ENCODE measurements around the gene ZSCAN20.

ZSCAN20 gene

GRCh38 chr1:33441088-33441745, 31.2 kb upstream of the ZSCAN20 start:
- no peak overlapping the region for H3K18ac ChIP-seq (ENCODE audit: low read length)
- H3K4me3 ChIP-seq (ENCODE audit: low read length in 2 of 2): no peak overlapping the region
- H3K36me3 ChIP-seq (replicated peaks in 1 of 2; ENCODE audit: control insufficient read depth in 2 of 2, insufficient read depth in 2 of 2, low read length in 2 of 2): no peaks in the 10 kb centered on the region
- 100% methylated on average over 2 of the region's 6 CpGs for WGBS, 2 donors (ENCODE audit: extremely low coverage in 2 of 2, insufficient read length in 2 of 2, insufficient replicate concordance in 1 of 2)
- no peak overlapping the region for H3K27ac ChIP-seq (replicated peaks; ENCODE audit: low read length)
- H3K79me1 ChIP-seq (ENCODE audit: low read depth, low read length): no peaks in the 10 kb centered on the region
- DNase-seq (ENCODE audit: low spot score): no peak
- H3K9ac ChIP-seq (ENCODE audit: low read depth, low read length, poor library complexity): no peak overlapping the region
- H2BK5ac ChIP-seq (ENCODE audit: low read length): no peak overlapping the region
- no peaks in the 10 kb centered on the region for H3K27me3 ChIP-seq (ENCODE audit: control insufficient read depth in 3 of 3, insufficient read depth in 3 of 3, low read depth in 1 of 3, low read length in 3 of 3)
- peaks cover 0 to 7% of the 10 kb centered on the region in 2 donors for H3K9me3 ChIP-seq (replicated peaks in 1 of 2; ENCODE audit: control insufficient read depth in 2 of 2, insufficient read depth in 1 of 2, low read depth in 1 of 2, low read length in 2 of 2)
- no peak overlapping the region for H3K14ac ChIP-seq (ENCODE audit: low read length)
- no peak overlapping the region for H2BK120ac ChIP-seq (ENCODE audit: low read depth, low read length)
- H2BK12ac ChIP-seq (ENCODE audit: low read length): no peak overlapping the region
- no peak overlapping the region for H3K4ac ChIP-seq (ENCODE audit: low read length)
- H4K91ac ChIP-seq (ENCODE audit: low read depth, low read length, poor library complexity): no peak overlapping the region
- H2AFZ ChIP-seq (ENCODE audit: low read length): no peak overlapping the region
- no peak overlapping the region for H3K4me2 ChIP-seq (ENCODE audit: insufficient read depth, low read length, poor library complexity, severe bottlenecking)
- peak overlapping the region; percentile 19 for H4K8ac ChIP-seq (ENCODE audit: low read depth, low read length)
- H2AK5ac ChIP-seq (ENCODE audit: low read depth, low read length): no peak overlapping the region
- peaks cover 0 to 17% of the 10 kb centered on the region in 2 donors for H3K4me1 ChIP-seq (ENCODE audit: control insufficient read depth in 2 of 2, insufficient read depth in 1 of 2, low read depth in 1 of 2, low read length in 2 of 2)
- H3K23ac ChIP-seq (ENCODE audit: low read depth, low read length, poor library complexity): no peak overlapping the region
- no peak overlapping the region for H2BK15ac ChIP-seq (ENCODE audit: low read length)

DNA sequence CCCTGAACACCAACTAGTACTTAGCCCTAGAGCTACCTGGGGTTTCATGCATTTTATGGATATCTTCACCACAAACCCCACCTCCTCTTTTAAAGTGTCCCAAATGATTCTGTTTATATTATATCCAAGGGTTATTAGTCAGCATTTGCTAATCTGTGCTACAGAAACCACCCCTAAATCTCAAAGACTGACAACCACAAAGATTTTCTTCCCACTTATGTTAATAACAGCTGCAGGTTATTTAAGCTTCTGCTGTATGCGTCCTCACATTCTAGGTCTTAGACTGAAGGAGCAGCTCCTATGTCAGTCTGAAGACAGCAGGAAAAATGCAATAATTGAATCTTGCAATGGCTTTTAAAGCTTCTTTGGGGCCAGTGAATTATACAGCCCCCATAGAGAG, 30.3 kb upstream of the ZSCAN20 start:
- Histone ChIP-seq H4K91ac (ENCODE audit: low read depth, low read length, poor library complexity) (no peak overlapping the region), H3K4ac (ENCODE audit: low read length) (no peak overlapping the region), H2BK120ac (ENCODE audit: low read depth, low read length) (no peak overlapping the region), H3K14ac (ENCODE audit: low read length) (no peak overlapping the region), H3K4me3 (ENCODE audit: low read length in 2 of 2) (no peak overlapping the region), H2AFZ (ENCODE audit: low read length) (no peak overlapping the region), H2BK5ac (ENCODE audit: low read length) (no peak overlapping the region), H3K18ac (ENCODE audit: low read length) (no peak overlapping the region), H3K27me3 (ENCODE audit: control insufficient read depth in 3 of 3, insufficient read depth in 3 of 3, low read depth in 1 of 3, low read length in 3 of 3) (no peaks in the 10 kb centered on the region), H3K4me2 (ENCODE audit: insufficient read depth, low read length, poor library complexity, severe bottlenecking) (no peak overlapping the region), H3K79me1 (ENCODE audit: low read depth, low read length) (no peaks in the 10 kb centered on the region), H3K4me1 (ENCODE audit: control insufficient read depth in 2 of 2, insufficient read depth in 1 of 2, low read depth in 1 of 2, low read length in 2 of 2) (peaks cover 0 to 8% of the 10 kb centered on the region in 2 donors), H3K9me3 (replicated peaks in 1 of 2; ENCODE audit: control insufficient read depth in 2 of 2, insufficient read depth in 1 of 2, low read depth in 1 of 2, low read length in 2 of 2) (peaks cover 0 to 7% of the 10 kb centered on the region in 2 donors), H3K27ac (replicated peaks; ENCODE audit: low read length) (no peak overlapping the region), H3K23ac (ENCODE audit: low read depth, low read length, poor library complexity) (no peak overlapping the region), H2BK12ac (ENCODE audit: low read length) (no peak overlapping the region), H2BK15ac (ENCODE audit: low read length) (no peak overlapping the region), H3K9ac (ENCODE audit: low read depth, low read length, poor library complexity) (no peak overlapping the region), H2AK5ac (ENCODE audit: low read depth, low read length) (no peak overlapping the region), H3K36me3 (replicated peaks in 1 of 2; ENCODE audit: control insufficient read depth in 2 of 2, insufficient read depth in 2 of 2, low read length in 2 of 2) (no peaks in the 10 kb centered on the region), H4K8ac (ENCODE audit: low read depth, low read length) (no peak overlapping the region)
- WGBS, 2 donors (ENCODE audit: extremely low coverage in 2 of 2, insufficient read length in 2 of 2, insufficient replicate concordance in 1 of 2): no CpG with 5 or more reads among the region's 1 CpG
- DNase-seq (ENCODE audit: low spot score): no peak

DNA sequence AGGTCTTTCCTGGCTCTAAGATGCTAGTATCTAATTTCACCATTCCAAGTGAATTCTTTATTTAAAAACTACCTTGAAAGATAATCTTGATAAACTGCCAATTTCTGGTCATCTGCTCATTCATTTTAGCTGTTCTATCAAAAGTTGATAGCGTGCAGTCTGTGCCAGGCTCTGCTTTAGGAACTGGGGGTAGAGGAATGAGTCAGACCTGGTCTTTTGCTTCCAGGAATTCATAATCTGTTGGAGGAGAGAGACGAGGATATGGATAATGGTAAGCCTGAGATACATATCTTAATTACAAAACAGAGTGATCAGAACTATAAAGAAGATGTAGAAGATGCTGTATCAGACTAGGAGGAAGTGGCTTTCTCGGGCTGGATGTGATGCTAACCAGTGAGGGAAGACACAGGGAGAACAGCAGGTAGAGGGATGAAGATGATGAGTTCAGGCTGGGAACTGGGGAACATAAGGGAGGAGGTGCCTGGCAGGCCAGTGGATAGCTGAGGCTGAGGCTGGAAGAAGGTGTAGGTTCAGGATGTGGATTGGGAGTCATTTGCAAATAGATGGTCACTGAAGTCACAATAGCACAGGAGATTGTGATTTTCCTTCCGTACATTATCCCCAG, 29.3 kb upstream of the ZSCAN20 start:
- H2BK12ac ChIP-seq (ENCODE audit: low read length): no peak overlapping the region
- H3K4me2 ChIP-seq (ENCODE audit: insufficient read depth, low read length, poor library complexity, severe bottlenecking): no peak overlapping the region
- H2AK5ac ChIP-seq (ENCODE audit: low read depth, low read length): no peak overlapping the region
- no peak overlapping the region for H3K23ac ChIP-seq (ENCODE audit: low read depth, low read length, poor library complexity)
- no peak for DNase-seq (ENCODE audit: low spot score)
- no peaks in the 10 kb centered on the region for H3K79me1 ChIP-seq (ENCODE audit: low read depth, low read length)
- H2BK120ac ChIP-seq (ENCODE audit: low read depth, low read length): no peak overlapping the region
- peaks cover 0 to 7% of the 10 kb centered on the region in 2 donors for H3K9me3 ChIP-seq (replicated peaks in 1 of 2; ENCODE audit: control insufficient read depth in 2 of 2, insufficient read depth in 1 of 2, low read depth in 1 of 2, low read length in 2 of 2)
- no peak overlapping the region for H4K91ac ChIP-seq (ENCODE audit: low read depth, low read length, poor library complexity)
- no peak overlapping the region for H3K18ac ChIP-seq (ENCODE audit: low read length)
- no peaks in the 10 kb centered on the region for H3K36me3 ChIP-seq (replicated peaks in 1 of 2; ENCODE audit: control insufficient read depth in 2 of 2, insufficient read depth in 2 of 2, low read length in 2 of 2)
- no peak overlapping the region for H4K8ac ChIP-seq (ENCODE audit: low read depth, low read length)
- H3K4me3 ChIP-seq (ENCODE audit: low read length in 2 of 2): no peak overlapping the region
- no peak overlapping the region for H2BK5ac ChIP-seq (ENCODE audit: low read length)
- peak overlapping the region; percentile 82 for H2AFZ ChIP-seq (ENCODE audit: low read length)
- no peak overlapping the region for H3K27ac ChIP-seq (replicated peaks; ENCODE audit: low read length)
- H3K14ac ChIP-seq (ENCODE audit: low read length): no peak overlapping the region
- H3K27me3 ChIP-seq (ENCODE audit: control insufficient read depth in 3 of 3, insufficient read depth in 3 of 3, low read depth in 1 of 3, low read length in 3 of 3): no peaks in the 10 kb centered on the region
- no peak overlapping the region for H3K4ac ChIP-seq (ENCODE audit: low read length)
- no CpG with 5 or more reads among the region's 4 CpGs for WGBS, 2 donors (ENCODE audit: extremely low coverage in 2 of 2, insufficient read length in 2 of 2, insufficient replicate concordance in 1 of 2)
- peaks cover 0 to 8% of the 10 kb centered on the region in 2 donors for H3K4me1 ChIP-seq (ENCODE audit: control insufficient read depth in 2 of 2, insufficient read depth in 1 of 2, low read depth in 1 of 2, low read length in 2 of 2)
- H2BK15ac ChIP-seq (ENCODE audit: low read length): no peak overlapping the region
- no peak overlapping the region for H3K9ac ChIP-seq (ENCODE audit: low read depth, low read length, poor library complexity)

DNA sequence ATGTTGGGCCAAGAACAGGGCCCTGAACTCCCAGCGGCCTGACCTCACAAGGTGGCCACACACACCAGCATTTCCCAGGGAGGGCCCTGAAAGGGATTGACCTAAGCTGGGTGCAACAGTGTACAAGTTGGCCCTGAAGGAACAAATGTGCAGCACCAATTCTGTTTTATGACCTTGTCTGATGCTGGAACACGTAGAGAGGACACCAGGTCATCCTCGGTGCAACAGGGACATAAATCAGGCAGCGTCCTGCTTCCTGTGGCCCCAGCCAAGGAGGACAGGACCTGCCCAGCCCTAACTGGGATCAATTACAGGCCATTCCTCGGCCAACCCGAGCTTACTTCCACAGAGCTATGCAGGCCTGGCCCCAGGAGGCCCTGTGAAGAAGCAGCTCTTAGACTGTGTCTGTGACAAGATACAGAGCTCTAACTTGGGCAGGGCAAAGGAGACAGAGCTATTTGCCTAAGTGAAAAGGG, 28.7 kb upstream of the ZSCAN20 start:
- peak overlapping the region; percentile 44 for H4K8ac ChIP-seq (ENCODE audit: low read depth, low read length)
- H2BK120ac ChIP-seq (ENCODE audit: low read depth, low read length): no peak overlapping the region
- no peak overlapping the region for H3K4me2 ChIP-seq (ENCODE audit: insufficient read depth, low read length, poor library complexity, severe bottlenecking)
- WGBS, 2 donors (ENCODE audit: extremely low coverage in 2 of 2, insufficient read length in 2 of 2, insufficient replicate concordance in 1 of 2): no CpG with 5 or more reads among the region's 6 CpGs
- H3K18ac ChIP-seq (ENCODE audit: low read length): peak overlapping the region; percentile 61
- peak overlapping the region; percentile 82 for H2AFZ ChIP-seq (ENCODE audit: low read length)
- H3K79me1 ChIP-seq (ENCODE audit: low read depth, low read length): no peaks in the 10 kb centered on the region
- H2BK5ac ChIP-seq (ENCODE audit: low read length): no peak overlapping the region
- H3K36me3 ChIP-seq (replicated peaks in 1 of 2; ENCODE audit: control insufficient read depth in 2 of 2, insufficient read depth in 2 of 2, low read length in 2 of 2): no peaks in the 10 kb centered on the region
- H3K23ac ChIP-seq (ENCODE audit: low read depth, low read length, poor library complexity): no peak overlapping the region
- DNase-seq (ENCODE audit: low spot score): no peak
- H3K14ac ChIP-seq (ENCODE audit: low read length): no peak overlapping the region
- H3K27ac ChIP-seq (replicated peaks; ENCODE audit: low read length): no peak overlapping the region
- H3K9ac ChIP-seq (ENCODE audit: low read depth, low read length, poor library complexity): no peak overlapping the region
- no peak overlapping the region for H2BK12ac ChIP-seq (ENCODE audit: low read length)
- H3K9me3 ChIP-seq (replicated peaks in 1 of 2; ENCODE audit: control insufficient read depth in 2 of 2, insufficient read depth in 1 of 2, low read depth in 1 of 2, low read length in 2 of 2): peaks cover 0 to 7% of the 10 kb centered on the region in 2 donors
- H3K4ac ChIP-seq (ENCODE audit: low read length): no peak overlapping the region
- peaks cover 0 to 8% of the 10 kb centered on the region in 2 donors for H3K4me1 ChIP-seq (ENCODE audit: control insufficient read depth in 2 of 2, insufficient read depth in 1 of 2, low read depth in 1 of 2, low read length in 2 of 2)
- no peak overlapping the region for H2BK15ac ChIP-seq (ENCODE audit: low read length)
- H4K91ac ChIP-seq (ENCODE audit: low read depth, low read length, poor library complexity): no peak overlapping the region
- no peaks in the 10 kb centered on the region for H3K27me3 ChIP-seq (ENCODE audit: control insufficient read depth in 3 of 3, insufficient read depth in 3 of 3, low read depth in 1 of 3, low read length in 3 of 3)
- H3K4me3 ChIP-seq (ENCODE audit: low read length in 2 of 2): no peak overlapping the region
- H2AK5ac ChIP-seq (ENCODE audit: low read depth, low read length): no peak overlapping the region
